ENCODE data around the gene CXCL10. TPM values are rescaled to one million over a fixed set of nuclear protein-coding genes. Genes with fewer than 3 reads are reported as not detected.

CXCL10 gene
- total RNA-seq, 2 donors from 2014 or later: 0.62 to 2.9 TPM

GRCh38 chr4:76017056-76017686, 6.1 kb downstream of the CXCL10 start:
- no peak for ATAC-seq (replicated peaks in 1 of 2)
- Mint-ChIP-seq H3K9me3 (no peaks in the 10 kb centered on the region), H3K4me1 (ENCODE audit: low read depth) (peaks cover 8% of the 10 kb centered on the region), H3K36me3 (ENCODE audit: insufficient read depth in 2 of 2) (no peaks in the 10 kb centered on the region), H3K4me3 (no peak overlapping the region), H3K27me3 (ENCODE audit: low read depth) (peaks cover 34% of the 10 kb centered on the region), H3K27ac (no peak overlapping the region)
- DNase-seq: no peak

DNA sequence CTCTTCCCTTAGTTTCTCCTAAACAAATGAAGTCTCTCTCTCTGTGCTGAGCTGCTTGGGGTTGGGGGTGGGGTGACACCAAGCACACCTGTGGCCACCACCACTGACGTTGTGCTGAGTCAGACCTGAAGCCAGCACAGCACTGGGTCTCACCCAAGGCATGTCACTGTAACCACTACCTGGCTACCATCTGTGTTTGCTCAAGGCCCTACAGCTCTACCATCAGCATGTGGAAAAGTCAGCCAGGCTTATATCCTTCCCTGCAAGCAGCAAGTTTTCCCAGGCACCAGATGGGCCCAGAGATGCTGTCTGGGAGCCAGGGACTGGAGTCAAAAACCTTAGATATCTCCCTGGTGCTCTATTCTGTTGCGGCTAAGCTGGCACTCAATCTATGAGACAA, 6.9 kb downstream of the CXCL10 start:
- H3K27ac Mint-ChIP-seq: no peak overlapping the region
- H3K9me3 Mint-ChIP-seq: no peaks in the 10 kb centered on the region
- peaks cover 28% of the 10 kb centered on the region for H3K27me3 Mint-ChIP-seq (ENCODE audit: low read depth)
- H3K4me1 Mint-ChIP-seq (ENCODE audit: low read depth): peaks cover 8% of the 10 kb centered on the region
- no peak overlapping the region for H3K4me3 Mint-ChIP-seq
- DNase-seq: peak; percentile 65 to 73
- H3K36me3 Mint-ChIP-seq (ENCODE audit: insufficient read depth in 2 of 2): no peaks in the 10 kb centered on the region
- ATAC-seq (replicated peaks in 1 of 2): peak; percentile 95 to 97

DNA sequence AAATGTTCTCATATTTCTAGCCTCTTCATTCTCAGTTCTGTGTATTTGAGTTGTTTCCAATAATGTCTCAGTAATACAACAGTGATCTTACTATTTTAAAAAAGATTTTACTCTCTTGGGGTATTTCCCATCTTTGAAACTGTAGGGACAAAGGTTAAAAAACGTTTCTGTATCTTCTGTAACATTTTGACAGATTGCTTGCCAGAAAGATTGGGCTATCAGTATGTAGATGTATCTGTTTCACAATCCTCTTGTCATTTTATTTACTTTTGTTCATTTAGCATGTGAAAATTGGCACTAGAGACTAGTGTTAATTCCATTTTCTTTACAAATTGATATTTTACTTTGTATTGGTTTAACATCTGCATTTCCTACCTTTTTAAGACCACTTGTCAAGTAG, 9.8 kb downstream of the CXCL10 start:
- DNase-seq: no peak
- Mint-ChIP-seq H3K9me3 (no peaks in the 10 kb centered on the region), H3K27ac (no peak overlapping the region), H3K36me3 (ENCODE audit: insufficient read depth in 2 of 2) (no peaks in the 10 kb centered on the region), H3K27me3 (ENCODE audit: low read depth) (peaks cover 31% of the 10 kb centered on the region), H3K4me1 (ENCODE audit: low read depth) (peaks cover 8% of the 10 kb centered on the region), H3K4me3 (no peak overlapping the region)
- no peak for ATAC-seq (replicated peaks in 1 of 2)

DNA sequence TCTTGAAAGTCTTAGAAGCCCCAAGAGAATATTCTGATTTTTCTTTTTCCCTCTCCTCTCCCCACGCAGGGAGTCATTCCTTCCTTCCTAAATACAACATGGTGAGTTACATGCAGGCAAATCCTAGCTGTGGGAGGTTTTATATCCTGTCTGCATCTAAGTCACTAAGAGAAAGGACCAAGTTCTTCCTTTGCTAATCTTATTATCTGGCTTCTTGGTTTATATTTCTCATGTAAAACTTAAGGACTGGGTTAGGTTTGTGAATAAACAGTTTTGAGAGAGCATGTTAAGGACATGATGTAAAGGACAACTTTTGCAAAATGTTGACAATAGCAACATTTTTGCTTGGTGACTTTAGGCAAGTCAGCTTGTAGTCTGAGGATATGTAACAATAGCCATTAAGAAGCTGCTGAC, 10.9 kb downstream of the CXCL10 start:
- no peak for ATAC-seq (replicated peaks in 1 of 2)
- Mint-ChIP-seq H3K36me3 (ENCODE audit: insufficient read depth in 2 of 2) (no peaks in the 10 kb centered on the region), H3K9me3 (no peaks in the 10 kb centered on the region), H3K27me3 (ENCODE audit: low read depth) (peaks cover 36% of the 10 kb centered on the region), H3K4me1 (ENCODE audit: low read depth) (peaks cover 8% of the 10 kb centered on the region), H3K4me3 (no peak overlapping the region), H3K27ac (no peak overlapping the region)
- no peak for DNase-seq

DNA sequence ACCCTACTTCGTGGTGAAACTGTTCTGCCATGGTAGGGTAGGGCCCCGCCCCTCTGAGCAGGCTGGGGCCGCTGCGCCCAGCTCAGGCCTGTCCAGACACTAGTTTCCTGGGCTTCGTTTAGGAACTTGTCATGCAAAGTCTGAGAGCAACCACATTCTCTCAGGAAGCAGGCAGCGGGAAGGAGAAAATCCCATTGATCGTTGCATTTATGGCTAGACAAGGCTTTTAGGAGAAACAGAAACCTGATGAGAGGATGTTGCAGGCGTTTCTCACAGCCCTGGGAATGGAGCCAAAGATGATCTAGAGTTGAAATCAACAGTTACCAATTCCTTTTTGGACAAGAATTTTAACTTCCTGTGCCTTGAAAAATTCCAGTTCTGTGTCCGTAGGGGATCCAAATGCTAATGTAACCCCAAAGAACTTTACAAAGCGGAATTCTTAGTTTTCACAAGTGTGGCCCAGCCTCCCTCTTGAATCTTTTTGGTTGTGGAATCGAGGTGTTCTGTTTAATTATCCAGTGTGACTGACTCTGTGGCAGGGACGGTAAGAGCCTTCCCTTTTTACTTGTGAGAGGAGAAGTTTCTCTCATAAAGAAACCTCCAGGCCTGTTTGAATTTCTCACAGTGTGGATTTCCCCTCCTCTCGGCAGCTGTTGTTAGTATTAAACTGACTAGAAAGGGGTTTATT, 11.5 kb downstream of the CXCL10 start:
- H3K27me3 Mint-ChIP-seq (ENCODE audit: low read depth): peaks cover 40% of the 10 kb centered on the region
- DNase-seq (no peak), ATAC-seq (replicated peaks in 1 of 2) (peak in 1 of 2 donors; percentile 50)
- H3K4me1 Mint-ChIP-seq (ENCODE audit: low read depth): peaks cover 8% of the 10 kb centered on the region
- H3K27ac Mint-ChIP-seq: no peak overlapping the region
- no peak overlapping the region for H3K4me3 Mint-ChIP-seq
- H3K9me3 Mint-ChIP-seq: no peaks in the 10 kb centered on the region
- H3K36me3 Mint-ChIP-seq (ENCODE audit: insufficient read depth in 2 of 2): no peaks in the 10 kb centered on the region

DNA sequence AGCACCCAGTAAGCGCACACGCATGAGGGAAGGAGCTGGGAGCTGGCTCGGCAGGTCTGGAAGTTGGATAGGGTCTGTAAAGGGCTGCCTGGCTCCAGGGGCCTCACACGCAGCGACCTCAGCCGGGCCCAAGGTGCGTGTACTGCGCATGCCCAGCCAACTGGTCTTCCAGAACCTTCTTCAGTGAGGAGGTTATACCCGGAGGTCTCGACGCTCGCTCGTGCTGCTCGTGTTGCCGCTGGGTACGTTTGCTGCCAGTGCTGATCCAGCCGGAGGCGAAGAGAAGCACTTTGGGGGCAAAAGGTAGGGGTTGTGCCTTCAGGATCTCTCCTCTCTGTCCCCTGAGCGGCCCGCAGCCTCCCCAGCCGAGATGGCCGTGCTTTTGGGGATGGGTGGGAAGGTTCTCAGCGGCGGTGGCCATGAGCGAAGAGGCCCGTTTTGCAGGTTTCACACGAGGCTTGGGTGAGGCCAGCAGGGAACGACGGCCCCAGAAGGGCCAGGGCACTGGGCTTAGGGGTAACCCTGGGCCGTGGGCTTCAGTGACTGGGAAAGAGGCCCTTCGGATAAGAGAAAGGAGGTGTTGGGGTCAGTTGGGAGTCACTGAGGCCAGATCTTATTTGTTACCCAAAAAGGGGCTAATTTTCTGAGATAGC, 12.2 kb downstream of the CXCL10 start:
- no peaks in the 10 kb centered on the region for H3K36me3 Mint-ChIP-seq (ENCODE audit: insufficient read depth in 2 of 2)
- ATAC-seq (replicated peaks in 1 of 2) (no peak), DNase-seq (no peak)
- peaks cover 2% of the 10 kb centered on the region for H3K4me1 Mint-ChIP-seq (ENCODE audit: low read depth)
- peaks cover 43% of the 10 kb centered on the region for H3K27me3 Mint-ChIP-seq (ENCODE audit: low read depth)
- no peak overlapping the region for H3K27ac Mint-ChIP-seq
- no peak overlapping the region for H3K4me3 Mint-ChIP-seq
- H3K9me3 Mint-ChIP-seq: no peaks in the 10 kb centered on the region

DNA sequence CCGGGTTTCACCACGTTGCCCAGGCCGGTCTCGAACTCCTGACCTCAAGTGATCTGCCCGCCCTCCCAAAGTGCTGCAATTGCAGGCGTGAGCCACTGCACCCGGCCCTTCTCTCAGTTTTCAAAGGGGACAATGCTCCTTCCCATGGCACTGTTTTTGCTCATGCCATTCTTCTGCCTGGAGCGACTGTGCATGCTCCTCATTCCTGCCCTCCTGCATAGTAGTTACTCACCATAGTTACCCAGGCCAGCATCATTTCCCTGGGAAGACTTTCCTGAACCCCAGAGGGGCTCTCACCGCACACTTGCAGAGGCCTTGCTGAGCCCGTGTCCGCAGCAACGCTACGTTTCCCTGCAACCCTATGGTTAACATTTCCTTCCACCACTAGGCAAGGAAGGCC, 12.7 kb downstream of the CXCL10 start:
- DNase-seq: no peak
- Mint-ChIP-seq H3K27me3 (ENCODE audit: low read depth) (peaks cover 43% of the 10 kb centered on the region), H3K9me3 (no peaks in the 10 kb centered on the region), H3K4me1 (ENCODE audit: low read depth) (no peaks in the 10 kb centered on the region), H3K4me3 (no peak overlapping the region), H3K36me3 (ENCODE audit: insufficient read depth in 2 of 2) (no peaks in the 10 kb centered on the region), H3K27ac (no peak overlapping the region)
- ATAC-seq (replicated peaks in 1 of 2): no peak

DNA sequence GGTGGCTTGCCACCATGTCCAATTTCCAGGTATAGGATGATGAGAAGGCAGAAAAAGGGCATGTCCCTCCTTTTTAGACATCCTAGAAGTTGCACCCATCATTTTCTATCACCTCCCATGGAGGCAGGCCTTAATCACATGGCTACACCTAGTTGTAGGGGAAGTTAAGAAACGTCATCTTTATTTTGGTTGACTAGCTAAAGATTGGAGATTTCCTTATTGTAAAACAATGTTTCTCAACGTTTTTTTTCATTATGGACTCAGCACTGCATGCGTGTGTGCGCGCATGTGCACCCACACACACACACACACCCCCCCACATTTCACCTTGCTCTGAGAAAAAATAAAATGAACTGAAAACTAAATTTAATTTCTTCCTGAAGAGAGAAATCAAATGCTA, 14.0 kb downstream of the CXCL10 start:
- Mint-ChIP-seq H3K4me1 (ENCODE audit: low read depth) (no peaks in the 10 kb centered on the region), H3K4me3 (no peak overlapping the region), H3K36me3 (ENCODE audit: insufficient read depth in 2 of 2) (no peaks in the 10 kb centered on the region), H3K9me3 (no peaks in the 10 kb centered on the region), H3K27me3 (ENCODE audit: low read depth) (peaks cover 41% of the 10 kb centered on the region), H3K27ac (no peak overlapping the region)
- no peak for ATAC-seq (replicated peaks in 1 of 2)
- DNase-seq: no peak

GRCh38 chr4:76007089-76007862, 16.0 kb downstream of the CXCL10 start, which contains the start of gene CXCL9:
TSS of gene CXCL9 (minus strand) at chr4:76007509. CDS start at chr4:76007449, 60 bp downstream.
- Mint-ChIP-seq H3K27me3 (ENCODE audit: low read depth) (peaks cover 39% of the 10 kb centered on the region), H3K4me3 (no peak within 1 kb of the TSS), H3K27ac (no peak within 1 kb of the TSS), H3K36me3 (ENCODE audit: insufficient read depth in 2 of 2) (no peaks in the 10 kb centered on the region), H3K4me1 (ENCODE audit: low read depth) (peaks cover 9% of the 10 kb centered on the region), H3K9me3 (no peaks in the 10 kb centered on the region)
- ATAC-seq (replicated peaks in 1 of 2): no peak
- DNase-seq: no peak

DNA sequence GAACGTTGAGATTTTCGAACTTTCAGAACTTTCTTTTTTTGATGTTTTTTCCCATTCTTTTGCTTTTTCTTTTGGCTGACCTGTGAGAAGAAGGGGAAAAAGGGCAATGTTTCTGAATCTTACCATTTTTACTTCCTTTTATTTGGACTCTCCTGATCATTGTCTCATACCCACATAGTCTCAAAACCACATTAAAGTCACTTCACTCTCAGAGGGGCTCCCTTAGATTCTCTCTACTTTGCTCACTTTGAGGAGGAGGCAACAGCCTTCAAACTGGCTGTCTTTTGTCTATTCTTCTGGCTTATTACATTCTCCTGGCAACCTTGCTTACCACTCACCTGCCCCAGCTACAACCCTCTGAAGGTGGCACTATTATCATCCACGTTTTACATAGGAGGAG, 19.7 kb downstream of the CXCL10 start:
- ATAC-seq (replicated peaks in 1 of 2) (no peak), DNase-seq (no peak)
- H3K27ac Mint-ChIP-seq: no peak overlapping the region
- H3K27me3 Mint-ChIP-seq (ENCODE audit: low read depth): peaks cover 32% of the 10 kb centered on the region
- peaks cover 12% of the 10 kb centered on the region for H3K4me1 Mint-ChIP-seq (ENCODE audit: low read depth)
- H3K4me3 Mint-ChIP-seq: no peak overlapping the region
- H3K9me3 Mint-ChIP-seq: no peaks in the 10 kb centered on the region
- H3K36me3 Mint-ChIP-seq (ENCODE audit: insufficient read depth in 2 of 2): no peaks in the 10 kb centered on the region

- Mint-ChIP-seq H3K4me1 (ENCODE audit: low read depth) (peaks cover 12% of the 10 kb centered on the region), H3K36me3 (ENCODE audit: insufficient read depth in 2 of 2) (no peaks in the 10 kb centered on the region), H3K27ac (no peak overlapping the region), H3K27me3 (ENCODE audit: low read depth) (peaks cover 26% of the 10 kb centered on the region), H3K9me3 (no peaks in the 10 kb centered on the region), H3K4me3 (no peak overlapping the region)
- DNase-seq: no peak
- peak in 1 of 2 donors; percentile 55 for ATAC-seq (replicated peaks in 1 of 2)
Observed at GRCh38 chr4:76003035-76003434, 20.3 kb downstream of the CXCL10 start.

DNA sequence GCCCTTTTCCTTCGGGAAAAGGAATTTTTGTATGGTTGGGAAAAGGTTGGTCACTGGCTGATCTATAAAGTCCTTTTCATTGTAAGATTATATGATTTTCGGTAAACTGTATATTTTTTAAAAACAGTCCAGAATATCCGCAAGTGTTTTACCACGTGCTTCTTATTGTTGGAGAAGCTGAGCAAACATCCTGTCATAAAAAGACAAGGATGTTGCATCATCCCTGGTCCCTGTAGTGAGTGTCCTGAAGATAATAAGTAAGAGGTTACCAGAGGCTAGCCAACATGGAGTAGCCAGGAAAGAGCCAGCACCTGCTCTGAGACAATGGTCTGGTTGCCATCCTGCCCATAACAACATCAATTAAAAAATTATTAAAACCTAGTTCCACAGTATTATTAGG, 21.1 kb downstream of the CXCL10 start:
- H3K4me3 Mint-ChIP-seq: no peak overlapping the region

DNA sequence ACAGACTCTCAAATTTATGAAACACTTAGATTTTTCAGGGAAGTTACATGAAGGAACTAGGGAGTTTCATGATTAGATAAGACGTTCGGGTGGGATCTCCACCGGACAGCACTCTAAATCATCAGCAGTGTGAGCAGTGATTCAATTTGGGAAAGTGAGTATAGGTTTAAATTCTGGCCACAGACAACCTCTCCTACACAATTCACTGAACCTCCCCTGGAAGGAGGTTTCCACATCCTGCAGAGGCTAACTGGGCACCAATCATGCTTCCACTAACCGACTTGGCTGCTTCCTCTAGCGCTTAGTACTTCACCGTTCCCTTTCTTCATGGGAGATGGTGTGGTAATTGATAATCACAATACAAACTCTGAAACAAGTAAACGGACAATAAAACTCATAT, 21.6 kb downstream of the CXCL10 start:
- Mint-ChIP-seq H3K4me1 (ENCODE audit: low read depth) (peaks cover 12% of the 10 kb centered on the region), H3K27ac (no peak overlapping the region), H3K9me3 (no peaks in the 10 kb centered on the region), H3K27me3 (ENCODE audit: low read depth) (peaks cover 18% of the 10 kb centered on the region), H3K4me3 (no peak overlapping the region), H3K36me3 (ENCODE audit: insufficient read depth in 2 of 2) (no peaks in the 10 kb centered on the region)
- no peak for DNase-seq
- ATAC-seq (replicated peaks in 1 of 2): no peak

More for the DNA sequence above, 21.1 kb downstream of the CXCL10 start:
- Mint-ChIP-seq H3K36me3 (ENCODE audit: insufficient read depth in 2 of 2) (no peaks in the 10 kb centered on the region), H3K9me3 (no peaks in the 10 kb centered on the region), H3K27me3 (ENCODE audit: low read depth) (peaks cover 23% of the 10 kb centered on the region), H3K27ac (no peak overlapping the region), H3K4me1 (ENCODE audit: low read depth) (peaks cover 12% of the 10 kb centered on the region)
- DNase-seq (no peak), ATAC-seq (replicated peaks in 1 of 2) (no peak)
